HUES6 (cell line): Measurements from ENCODE around the gene SOX15.

ENCODE experiments used
- H3K27ac ChIP-seq: 2 replicates; pipeline ENCODE4 v1.7.0; 2013; ENCODE audit warnings: low read depth, mild to moderate bottlenecking, low read length, inconsistent platforms
- H3K27me3 ChIP-seq: 2 replicates; pipeline ENCODE4 v1.6.1; 2013; ENCODE audit warnings: low read length; ENCODE audit not compliant: control insufficient read depth, insufficient read depth
- H3K36me3 ChIP-seq: 2 replicates; pipeline ENCODE4 v1.6.1; 2013; ENCODE audit warnings: low read length; ENCODE audit not compliant: control insufficient read depth, insufficient read depth
- H3K4me1 ChIP-seq: 2 replicates; pipeline ENCODE4 v1.6.1; 2013; ENCODE audit warnings: low read length; ENCODE audit not compliant: control insufficient read depth, insufficient read depth
- H3K4me3 ChIP-seq: 2 replicates; pipeline ENCODE4 v1.5.1; 2013; ENCODE audit warnings: low read depth, low read length
- H3K9ac ChIP-seq: one replicate; pipeline ENCODE4 v1.6.1; 2013; ENCODE audit warnings: mild to moderate bottlenecking, low read length
- H3K9me3 ChIP-seq: 2 replicates; pipeline ENCODE4 v1.6.1; 2013; ENCODE audit warnings: low read depth, low read length; ENCODE audit not compliant: control insufficient read depth, insufficient read depth

SOX15 gene

DNA sequence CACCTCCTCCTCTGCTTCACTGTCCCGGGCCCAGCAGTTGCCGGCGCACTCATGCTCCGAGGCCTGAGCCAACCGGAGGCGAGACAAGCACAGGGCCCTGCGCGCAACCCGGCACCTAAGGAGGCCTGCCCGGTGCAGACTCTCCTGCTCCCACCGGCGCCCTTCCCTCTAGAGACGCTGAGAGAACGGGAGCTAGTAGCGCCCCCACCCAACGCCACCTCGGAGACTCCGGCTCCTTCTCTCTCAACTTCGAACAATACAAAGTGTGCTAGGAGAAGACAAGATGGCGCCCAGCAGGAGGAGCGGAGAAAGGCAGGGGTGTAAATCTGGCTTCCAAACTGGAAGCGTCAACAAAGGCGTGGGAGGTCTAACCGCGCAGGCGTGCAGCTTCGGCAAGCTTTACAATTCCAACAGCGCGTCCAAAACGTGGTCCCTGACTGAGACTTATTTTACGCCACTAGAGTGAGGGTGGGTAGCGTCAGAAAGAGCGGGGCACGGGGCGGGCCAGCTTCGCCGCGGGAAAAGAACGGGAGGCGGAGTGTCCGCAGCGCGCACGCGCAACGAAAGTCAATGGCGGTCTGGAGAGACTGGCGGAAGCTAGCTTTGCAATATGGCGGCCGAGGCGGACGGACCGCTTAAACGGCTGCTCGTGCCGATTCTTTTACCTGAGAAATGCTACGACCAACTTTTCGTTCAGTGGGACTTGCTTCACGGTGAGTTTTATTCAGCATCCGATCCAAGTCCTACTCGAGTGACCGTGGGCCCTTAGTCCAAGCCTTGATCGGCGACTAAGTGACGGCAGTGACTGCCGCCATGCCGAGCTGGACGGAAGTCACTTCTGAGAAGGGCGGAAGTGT is 6.4 kb downstream of the SOX15 start, which contains the start of gene MPDU1:
TSS of gene MPDU1 (plus strand) at position 600 of the 857 bp plus-strand sequence. CDS start at position 611, 11 bp downstream.
- Histone ChIP-seq H3K27me3 (no peaks in the 10 kb centered on the region), H3K4me3 (peak within 1 kb of the TSS; percentile 88), H3K9ac (peak within 1 kb of the TSS; percentile 98), H3K27ac (peak within 1 kb of the TSS; percentile 99), H3K9me3 (no peaks in the 10 kb centered on the region), H3K4me1 (peaks cover 23% of the 10 kb centered on the region), H3K36me3 (peaks cover 29% of the 10 kb centered on the region)

DNA sequence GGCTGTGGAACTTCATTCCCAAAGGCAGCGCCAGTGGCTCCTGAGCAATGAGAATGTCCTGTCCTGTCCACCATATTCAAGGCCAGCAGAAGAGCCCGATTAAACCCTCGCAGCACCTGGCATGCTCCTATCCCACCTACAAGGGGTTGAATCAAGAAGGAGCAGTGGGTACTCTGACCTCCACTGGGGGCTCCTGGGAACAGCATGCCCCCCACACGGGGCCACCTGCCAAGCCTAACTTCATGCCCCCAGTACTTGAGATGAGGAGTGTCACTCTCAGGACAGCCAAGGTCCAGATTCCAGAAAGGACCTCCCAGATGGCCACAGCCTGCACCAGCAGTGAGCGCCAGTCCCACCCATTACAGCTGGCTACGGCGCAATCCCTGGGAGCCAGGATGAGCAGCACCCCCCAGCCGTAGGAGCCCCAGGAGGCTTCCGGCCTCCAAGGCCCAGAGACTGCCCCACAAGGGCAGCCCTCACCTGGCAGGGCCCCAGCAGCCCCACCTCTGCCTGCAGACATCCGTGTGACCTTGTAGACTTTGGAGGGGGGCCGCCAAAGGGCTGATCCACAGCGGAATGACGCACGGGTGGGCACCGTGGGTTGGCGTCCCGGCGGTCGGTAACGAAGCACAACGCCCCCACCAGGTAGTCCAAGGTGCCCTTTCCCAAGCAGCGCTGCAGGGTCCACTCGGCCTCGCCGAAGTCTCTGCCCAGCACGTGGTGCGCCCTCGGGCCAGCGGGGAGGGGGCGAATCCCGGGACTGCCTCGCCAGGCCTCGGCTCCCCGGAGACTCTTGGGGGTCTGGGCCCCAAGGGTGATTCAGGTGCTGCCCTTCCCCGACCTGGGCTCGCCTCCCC is 7.3 kb downstream of the SOX15 start:
- H3K27ac ChIP-seq = peak overlapping the region; percentile 99
- peak overlapping the region; percentile 98 for H3K9ac ChIP-seq
- peak overlapping the region; percentile 88 for H3K4me3 ChIP-seq
- no peaks in the 10 kb centered on the region for H3K27me3 ChIP-seq
- H3K4me1 ChIP-seq = peaks cover 15% of the 10 kb centered on the region
- H3K9me3 ChIP-seq = no peaks in the 10 kb centered on the region
- H3K36me3 ChIP-seq = peaks cover 35% of the 10 kb centered on the region

DNA sequence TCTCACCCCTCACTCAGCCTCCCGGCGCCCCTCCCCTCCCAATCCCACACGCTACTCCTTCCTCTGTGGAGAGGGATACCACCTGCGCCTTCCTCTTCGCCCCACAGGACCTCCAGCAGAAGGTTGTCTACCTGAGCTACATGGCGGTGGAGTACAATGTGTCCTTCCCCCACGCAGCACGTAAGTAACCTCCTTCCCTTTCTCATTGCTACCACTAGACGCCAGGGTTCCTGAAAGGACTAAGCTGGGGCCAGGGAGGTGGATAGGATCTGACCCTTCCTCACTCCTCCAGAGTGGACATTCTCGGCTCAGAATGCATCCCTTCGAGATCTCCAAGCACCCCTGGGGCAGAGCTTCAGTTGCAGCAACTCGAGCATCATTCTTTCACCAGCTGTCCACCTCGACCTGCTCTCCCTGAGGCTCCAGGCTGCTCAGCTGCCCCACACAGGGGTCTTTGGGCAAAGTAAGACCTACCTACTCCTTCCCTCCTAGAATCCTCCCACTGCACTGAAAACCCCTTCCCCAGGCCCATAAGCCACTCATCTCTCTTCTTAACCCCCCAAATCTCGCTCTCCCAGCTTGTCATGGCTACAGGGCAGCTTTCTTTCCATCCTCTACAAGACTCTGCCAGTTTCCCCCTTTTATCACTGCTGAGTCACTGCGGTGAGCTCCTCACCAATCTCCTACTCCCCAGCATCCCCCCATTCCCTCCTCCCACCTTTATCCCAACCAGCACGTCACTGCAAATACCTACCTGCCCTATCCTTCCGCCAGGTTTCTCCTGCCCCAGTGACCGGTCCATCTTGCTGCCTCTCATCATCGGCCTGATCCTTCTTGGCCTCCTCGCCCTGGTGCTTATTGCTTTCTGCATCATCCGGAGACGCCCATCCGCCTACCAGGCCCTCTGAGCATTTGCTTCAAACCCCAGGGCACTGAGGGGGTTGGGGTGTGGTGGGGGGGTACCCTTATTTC is 9.0 kb downstream of the SOX15 start:
- H3K36me3 ChIP-seq = peaks cover 41% of the 10 kb centered on the region
- H3K4me1 ChIP-seq = peaks cover 15% of the 10 kb centered on the region
- H3K4me3 ChIP-seq = no peak overlapping the region
- no peaks in the 10 kb centered on the region for H3K27me3 ChIP-seq
- H3K9ac ChIP-seq = no peak overlapping the region
- H3K27ac ChIP-seq = no peak overlapping the region
- H3K9me3 ChIP-seq = no peaks in the 10 kb centered on the region

DNA sequence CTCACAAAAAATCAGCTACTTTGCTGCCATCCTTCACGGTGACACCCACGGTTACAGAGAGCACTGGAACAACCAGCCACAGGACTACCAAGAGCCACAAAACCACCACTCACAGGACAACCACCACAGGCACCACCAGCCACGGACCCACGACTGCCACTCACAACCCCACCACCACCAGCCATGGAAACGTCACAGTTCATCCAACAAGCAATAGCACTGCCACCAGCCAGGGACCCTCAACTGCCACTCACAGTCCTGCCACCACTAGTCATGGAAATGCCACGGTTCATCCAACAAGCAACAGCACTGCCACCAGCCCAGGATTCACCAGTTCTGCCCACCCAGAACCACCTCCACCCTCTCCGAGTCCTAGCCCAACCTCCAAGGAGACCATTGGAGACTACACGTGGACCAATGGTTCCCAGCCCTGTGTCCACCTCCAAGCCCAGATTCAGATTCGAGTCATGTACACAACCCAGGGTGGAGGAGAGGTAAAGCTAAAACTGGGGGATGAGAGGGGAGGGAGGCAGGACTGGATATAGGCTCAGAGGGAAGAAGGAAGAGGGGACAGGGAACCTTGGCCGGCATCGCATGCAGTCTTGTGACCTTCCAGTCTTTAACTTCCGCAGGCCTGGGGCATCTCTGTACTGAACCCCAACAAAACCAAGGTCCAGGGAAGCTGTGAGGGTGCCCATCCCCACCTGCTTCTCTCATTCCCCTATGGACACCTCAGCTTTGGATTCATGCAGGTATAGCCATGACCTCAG is 9.9 kb downstream of the SOX15 start:
- Histone ChIP-seq H3K27ac (no peak overlapping the region), H3K27me3 (no peaks in the 10 kb centered on the region), H3K4me3 (no peak overlapping the region), H3K9ac (no peak overlapping the region), H3K4me1 (peaks cover 19% of the 10 kb centered on the region), H3K36me3 (peaks cover 49% of the 10 kb centered on the region), H3K9me3 (no peaks in the 10 kb centered on the region)

DNA sequence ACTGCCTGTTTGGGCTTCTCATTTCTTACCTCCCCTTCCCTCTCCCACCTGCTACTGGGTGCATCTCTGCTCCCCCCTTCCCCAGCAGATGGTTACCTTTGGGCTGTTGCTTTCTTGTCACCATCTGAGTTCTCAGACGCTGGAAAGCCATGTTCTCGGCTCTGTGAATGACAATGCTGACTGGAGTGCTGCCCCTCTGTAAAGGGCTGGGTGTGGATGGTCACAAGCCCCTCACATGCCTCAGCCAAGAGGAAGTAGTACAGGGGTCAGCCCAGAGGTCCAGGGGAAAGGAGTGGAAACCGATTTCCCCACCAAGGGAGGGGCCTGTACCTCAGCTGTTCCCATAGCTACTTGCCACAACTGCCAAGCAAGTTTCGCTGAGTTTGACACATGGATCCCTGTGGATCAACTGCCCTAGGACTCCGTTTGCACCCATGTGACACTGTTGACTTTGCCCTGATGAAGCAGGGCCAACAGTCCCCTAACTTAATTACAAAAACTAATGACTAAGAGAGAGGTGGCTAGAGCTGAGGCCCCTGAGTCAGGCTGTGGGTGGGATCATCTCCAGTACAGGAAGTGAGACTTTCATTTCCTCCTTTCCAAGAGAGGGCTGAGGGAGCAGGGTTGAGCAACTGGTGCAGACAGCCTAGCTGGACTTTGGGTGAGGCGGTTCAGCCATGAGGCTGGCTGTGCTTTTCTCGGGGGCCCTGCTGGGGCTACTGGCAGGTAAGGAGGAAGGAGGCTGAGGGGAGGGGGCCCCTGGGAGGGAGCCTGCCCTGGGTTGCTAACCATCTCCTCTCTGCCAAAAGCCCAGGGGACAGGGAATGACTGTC is 10.7 kb downstream of the SOX15 start, which contains the start of gene CD68:
TSS of gene CD68 (plus strand) at position 638 of the 833 bp plus-strand sequence. CDS start at position 678, 40 bp downstream.
- H3K4me3 ChIP-seq = no peak within 1 kb of the TSS
- H3K27me3 ChIP-seq = no peaks in the 10 kb centered on the region
- no peak within 1 kb of the TSS for H3K9ac ChIP-seq
- no peaks in the 10 kb centered on the region for H3K9me3 ChIP-seq
- peaks cover 57% of the 10 kb centered on the region for H3K36me3 ChIP-seq
- H3K4me1 ChIP-seq = peaks cover 25% of the 10 kb centered on the region
- H3K27ac ChIP-seq = no peak within 1 kb of the TSS

DNA sequence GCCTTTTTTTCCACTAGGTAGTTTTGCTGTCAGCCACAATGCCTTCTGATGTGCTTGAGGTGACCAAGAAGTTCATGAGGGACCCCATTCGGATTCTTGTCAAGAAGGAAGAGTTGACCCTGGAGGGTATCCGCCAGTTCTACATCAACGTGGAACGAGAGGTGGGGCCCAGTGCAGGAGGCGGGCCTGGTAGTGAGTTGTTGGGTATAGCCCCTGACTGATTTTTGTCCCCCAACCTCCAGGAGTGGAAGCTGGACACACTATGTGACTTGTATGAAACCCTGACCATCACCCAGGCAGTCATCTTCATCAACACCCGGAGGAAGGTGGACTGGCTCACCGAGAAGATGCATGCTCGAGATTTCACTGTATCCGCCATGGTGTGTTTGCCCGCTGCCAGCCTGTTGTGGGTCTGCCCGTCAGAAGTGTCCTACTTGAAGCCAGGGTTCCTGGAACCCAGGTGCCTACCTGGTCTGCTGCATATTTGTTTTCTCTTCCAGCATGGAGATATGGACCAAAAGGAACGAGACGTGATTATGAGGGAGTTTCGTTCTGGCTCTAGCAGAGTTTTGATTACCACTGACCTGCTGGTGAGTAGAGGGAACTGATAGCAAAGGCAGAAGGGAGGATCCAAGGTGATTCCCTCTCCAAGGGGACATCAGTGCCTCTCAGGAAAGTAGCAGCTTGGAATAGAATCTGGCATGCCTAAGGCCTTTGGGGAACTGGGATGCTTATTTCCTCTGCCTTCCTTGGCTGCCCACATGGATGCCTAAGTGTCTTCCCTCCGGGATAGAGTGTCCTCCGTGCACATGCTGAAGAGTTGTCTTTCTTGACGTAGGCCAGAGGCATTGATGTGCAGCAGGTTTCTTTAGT is 12.3 kb downstream of the SOX15 start:
- peaks cover 16% of the 10 kb centered on the region for H3K4me1 ChIP-seq

DNA sequence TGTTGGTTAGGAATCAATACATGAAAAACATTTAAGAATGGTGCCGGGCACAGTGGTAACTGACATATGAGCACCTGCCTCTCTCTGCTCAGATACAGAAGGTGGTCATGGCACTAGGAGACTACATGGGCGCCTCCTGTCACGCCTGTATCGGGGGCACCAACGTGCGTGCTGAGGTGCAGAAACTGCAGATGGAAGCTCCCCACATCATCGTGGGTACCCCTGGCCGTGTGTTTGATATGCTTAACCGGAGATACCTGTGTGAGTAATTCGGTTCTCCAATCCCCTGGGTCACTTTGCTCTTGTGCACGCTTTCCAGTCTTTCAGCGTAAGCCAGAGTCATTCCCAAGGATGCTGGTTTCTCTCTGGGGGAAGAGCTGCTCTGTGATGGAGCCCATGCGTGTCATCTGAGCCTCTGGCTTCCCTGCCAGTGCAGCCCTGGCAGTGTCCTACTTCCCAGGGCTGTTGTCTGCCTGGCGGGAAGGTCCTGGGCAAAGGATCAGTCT is 13.4 kb downstream of the SOX15 start:
- H3K36me3 ChIP-seq = peaks cover 70% of the 10 kb centered on the region
- H3K4me1 ChIP-seq = peaks cover 10% of the 10 kb centered on the region; the same call in 1 of the 2 replicates
- no peak overlapping the region for H3K9ac ChIP-seq
- H3K4me3 ChIP-seq = no peak overlapping the region
- no peak overlapping the region for H3K27ac ChIP-seq
- no peaks in the 10 kb centered on the region for H3K9me3 ChIP-seq
- no peaks in the 10 kb centered on the region for H3K27me3 ChIP-seq

More for the DNA sequence above, 12.3 kb downstream of the SOX15 start:
- Histone ChIP-seq H3K9ac (no peak overlapping the region), H3K36me3 (peaks cover 70% of the 10 kb centered on the region), H3K9me3 (no peaks in the 10 kb centered on the region), H3K27ac (no peak overlapping the region), H3K27me3 (no peaks in the 10 kb centered on the region), H3K4me3 (no peak overlapping the region)

DNA sequence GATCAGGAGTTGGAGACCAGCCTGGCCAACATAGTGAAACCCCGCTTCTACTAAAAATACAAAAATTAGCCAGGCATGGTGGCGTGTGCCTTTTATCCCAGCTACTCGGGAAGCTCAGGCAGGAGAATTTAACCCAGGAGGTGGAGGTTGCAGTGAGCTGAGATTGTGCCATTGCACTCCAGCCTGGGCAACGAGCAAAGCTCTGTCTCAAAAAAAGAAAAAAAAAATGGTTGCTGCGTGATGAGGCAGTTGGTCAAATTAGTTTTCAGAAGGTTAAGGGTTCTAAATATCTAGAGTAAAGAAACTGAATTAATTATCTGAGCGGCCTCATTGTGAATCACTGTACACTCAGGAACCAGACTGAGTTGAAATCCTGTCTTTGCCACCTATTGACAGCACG is 13.9 kb downstream of the SOX15 start:
- H3K4me1 ChIP-seq = peaks cover 10% of the 10 kb centered on the region; the same call in 1 of the 2 replicates
- no peak overlapping the region for H3K27ac ChIP-seq

More for the DNA sequence above, 13.9 kb downstream of the SOX15 start:
- H3K36me3 ChIP-seq = peaks cover 74% of the 10 kb centered on the region
- 0 out of 2 replicates have a peak overlapping the region, but pooled peaks have one; percentile 89 for H3K4me3 ChIP-seq
- H3K27me3 ChIP-seq = no peaks in the 10 kb centered on the region
- H3K9me3 ChIP-seq = no peaks in the 10 kb centered on the region
- no peak overlapping the region for H3K9ac ChIP-seq
